ENCODE measurements around the gene SOAT2.

SOAT2 gene

GRCh38 chr12:53118751-53119300, 15.5 kb downstream of the SOAT2 start:
- TF ChIP-seq MAX (IDR thresholded peaks at IDR 0.05) (no peak), FOXM1 (IDR thresholded peaks at IDR 0.05; ENCODE audit: borderline replicate concordance, low read depth) (no peak), TAF1 (IDR thresholded peaks at IDR 0.05; ENCODE audit: low read depth) (no peak), NFIC (IDR thresholded peaks at IDR 0.05) (no peak), YY1 (IDR thresholded peaks at IDR 0.05; ENCODE audit: low read depth) (no peak), TCF12 (IDR thresholded peaks at IDR 0.05; ENCODE audit: low read depth) (no peak), RAD21 (IDR thresholded peaks at IDR 0.05; ENCODE audit: low read depth) (no peak), CEBPB (IDR thresholded peaks at IDR 0.05) (no peak), EGR1 (IDR thresholded peaks at IDR 0.05) (no peak), CREB1 (IDR thresholded peaks at IDR 0.05; ENCODE audit: low read depth) (no peak), TEAD4 (IDR thresholded peaks at IDR 0.05) (no peak), ZBTB7A (IDR thresholded peaks at IDR 0.05; ENCODE audit: low read depth) (no peak), EP300 (IDR thresholded peaks at IDR 0.05; ENCODE audit: borderline replicate concordance) (no peak)
- TF ChIP-seq, protein P1, sequence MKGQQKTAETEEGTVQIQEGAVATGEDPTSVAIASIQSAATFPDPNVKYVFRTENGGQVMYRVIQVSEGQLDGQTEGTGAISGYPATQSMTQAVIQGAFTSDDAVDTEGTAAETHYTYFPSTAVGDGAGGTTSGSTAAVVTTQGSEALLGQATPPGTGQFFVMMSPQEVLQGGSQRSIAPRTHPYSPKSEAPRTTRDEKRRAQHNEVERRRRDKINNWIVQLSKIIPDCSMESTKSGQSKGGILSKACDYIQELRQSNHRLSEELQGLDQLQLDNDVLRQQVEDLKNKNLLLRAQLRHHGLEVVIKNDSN (IDR thresholded peaks at IDR 0.05), result no peak
- TF ChIP-seq, protein P2, sequence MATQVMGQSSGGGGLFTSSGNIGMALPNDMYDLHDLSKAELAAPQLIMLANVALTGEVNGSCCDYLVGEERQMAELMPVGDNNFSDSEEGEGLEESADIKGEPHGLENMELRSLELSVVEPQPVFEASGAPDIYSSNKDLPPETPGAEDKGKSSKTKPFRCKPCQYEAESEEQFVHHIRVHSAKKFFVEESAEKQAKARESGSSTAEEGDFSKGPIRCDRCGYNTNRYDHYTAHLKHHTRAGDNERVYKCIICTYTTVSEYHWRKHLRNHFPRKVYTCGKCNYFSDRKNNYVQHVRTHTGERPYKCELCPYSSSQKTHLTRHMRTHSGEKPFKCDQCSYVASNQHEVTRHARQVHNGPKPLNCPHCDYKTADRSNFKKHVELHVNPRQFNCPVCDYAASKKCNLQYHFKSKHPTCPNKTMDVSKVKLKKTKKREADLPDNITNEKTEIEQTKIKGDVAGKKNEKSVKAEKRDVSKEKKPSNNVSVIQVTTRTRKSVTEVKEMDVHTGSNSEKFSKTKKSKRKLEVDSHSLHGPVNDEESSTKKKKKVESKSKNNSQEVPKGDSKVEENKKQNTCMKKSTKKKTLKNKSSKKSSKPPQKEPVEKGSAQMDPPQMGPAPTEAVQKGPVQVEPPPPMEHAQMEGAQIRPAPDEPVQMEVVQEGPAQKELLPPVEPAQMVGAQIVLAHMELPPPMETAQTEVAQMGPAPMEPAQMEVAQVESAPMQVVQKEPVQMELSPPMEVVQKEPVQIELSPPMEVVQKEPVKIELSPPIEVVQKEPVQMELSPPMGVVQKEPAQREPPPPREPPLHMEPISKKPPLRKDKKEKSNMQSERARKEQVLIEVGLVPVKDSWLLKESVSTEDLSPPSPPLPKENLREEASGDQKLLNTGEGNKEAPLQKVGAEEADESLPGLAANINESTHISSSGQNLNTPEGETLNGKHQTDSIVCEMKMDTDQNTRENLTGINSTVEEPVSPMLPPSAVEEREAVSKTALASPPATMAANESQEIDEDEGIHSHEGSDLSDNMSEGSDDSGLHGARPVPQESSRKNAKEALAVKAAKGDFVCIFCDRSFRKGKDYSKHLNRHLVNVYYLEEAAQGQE (IDR thresholded peaks at IDR 0.05; ENCODE audit: low read depth), result no peak

- TF ChIP-seq TAF1 (IDR thresholded peaks at IDR 0.05; ENCODE audit: low read depth) (no peak), TEAD4 (IDR thresholded peaks at IDR 0.05) (no peak), FOXM1 (IDR thresholded peaks at IDR 0.05; ENCODE audit: borderline replicate concordance, low read depth) (no peak), CREB1 (IDR thresholded peaks at IDR 0.05; ENCODE audit: low read depth) (no peak), NFIC (IDR thresholded peaks at IDR 0.05) (no peak), TCF12 (IDR thresholded peaks at IDR 0.05; ENCODE audit: low read depth) (no peak), EGR1 (IDR thresholded peaks at IDR 0.05) (no peak), CEBPB (IDR thresholded peaks at IDR 0.05) (no peak), ZBTB7A (IDR thresholded peaks at IDR 0.05; ENCODE audit: low read depth) (no peak), MAX (IDR thresholded peaks at IDR 0.05) (no peak), EP300 (IDR thresholded peaks at IDR 0.05; ENCODE audit: borderline replicate concordance) (no peak), RAD21 (IDR thresholded peaks at IDR 0.05; ENCODE audit: low read depth) (no peak), YY1 (IDR thresholded peaks at IDR 0.05; ENCODE audit: low read depth) (no peak)
- TF ChIP-seq, protein P2 (IDR thresholded peaks at IDR 0.05; ENCODE audit: low read depth), result no peak
- TF ChIP-seq, protein P1 (IDR thresholded peaks at IDR 0.05), result no peak
These were observed 17.6 kb downstream of the SOAT2 start for GRCh38 chr12:53120685-53121525.

GRCh38 chr12:53122961-53123468, 19.7 kb downstream of the SOAT2 start:
- TF ChIP-seq CREB1 (IDR thresholded peaks at IDR 0.05; ENCODE audit: low read depth) (no peak), TCF12 (IDR thresholded peaks at IDR 0.05; ENCODE audit: low read depth) (no peak), ZBTB7A (IDR thresholded peaks at IDR 0.05; ENCODE audit: low read depth) (no peak), EP300 (IDR thresholded peaks at IDR 0.05; ENCODE audit: borderline replicate concordance) (no peak), RAD21 (IDR thresholded peaks at IDR 0.05; ENCODE audit: low read depth) (no peak), FOXM1 (IDR thresholded peaks at IDR 0.05; ENCODE audit: borderline replicate concordance, low read depth) (no peak), NFIC (IDR thresholded peaks at IDR 0.05) (no peak), MAX (IDR thresholded peaks at IDR 0.05) (no peak), TEAD4 (IDR thresholded peaks at IDR 0.05) (no peak), TAF1 (IDR thresholded peaks at IDR 0.05; ENCODE audit: low read depth) (no peak), CEBPB (IDR thresholded peaks at IDR 0.05) (no peak), YY1 (IDR thresholded peaks at IDR 0.05; ENCODE audit: low read depth) (no peak), EGR1 (IDR thresholded peaks at IDR 0.05) (no peak)
- TF ChIP-seq, protein P2 (IDR thresholded peaks at IDR 0.05; ENCODE audit: low read depth), result no peak
- TF ChIP-seq, protein P1 (IDR thresholded peaks at IDR 0.05), result no peak
